Measurements from ENCODE around the gene NFATC2IP. TPM values are rescaled to one million over a fixed set of nuclear protein-coding genes. Genes with fewer than 3 reads are reported as not detected.

Gene NFATC2IP
- total and polyA plus RNA-seq, 9 of the 15 experiments (the other 6 are each of a cell fraction or from before 2014, with no cell fraction given), result 15.6 to 106 (median 46.9) TPM

GRCh38 chr16:28924762-28925385 lies 25.9 kb upstream of the NFATC2IP start, which contains the start of gene RABEP2 (continued):
- TF ChIP-seq RBM15 (IDR thresholded peaks at IDR 0.05; ENCODE audit: insufficient read depth, low read length) (no peak), E2F4 (CRISPR knock-in tag; IDR thresholded peaks at IDR 0.05; ENCODE audit: low read depth) (no peak), HMG20A (CRISPR knock-in tag; conservative IDR thresholded peaks at IDR 0.05) (no peak), ZNF280B (CRISPR knock-in tag; IDR thresholded peaks at IDR 0.05) (no peak), CREBBP (IDR thresholded peaks at IDR 0.05; ENCODE audit: low read depth, low read length) (no peak), NR2C2 (CRISPR knock-in tag; IDR thresholded peaks at IDR 0.05) (no peak), NR2C2 (tag; IDR thresholded peaks at IDR 0.05) (no peak), CHD1 (IDR thresholded peaks at IDR 0.05; ENCODE audit: low read length) (no peak), MEF2A (IDR thresholded peaks at IDR 0.05; ENCODE audit: control insufficient read depth, low read depth, low read length) (no peak), ZNF140 (CRISPR knock-in tag; IDR thresholded peaks at IDR 0.05) (no peak), ZFP1 (CRISPR knock-in tag; IDR thresholded peaks at IDR 0.05) (no peak), ATF7 (IDR thresholded peaks at IDR 0.05) (peak; percentile 14), EP400 (IDR thresholded peaks at IDR 0.05) (no peak), GATA2 (CRISPR knock-in tag; IDR thresholded peaks at IDR 0.05) (no peak), RBM17 (IDR thresholded peaks at IDR 0.05; ENCODE audit: borderline replicate concordance, low read depth, low read length) (no peak), POLR3A (IDR thresholded peaks at IDR 0.05; ENCODE audit: borderline replicate concordance, extremely low read depth, insufficient read depth, insufficient read length) (no peak), RREB1 (CRISPR knock-in tag; IDR thresholded peaks at IDR 0.05) (no peak), CHD2 (IDR thresholded peaks at IDR 0.05; ENCODE audit: low read depth, low read length) (no peak), NR1H2 (CRISPR knock-in tag; IDR thresholded peaks at IDR 0.05) (no peak; the same call in 1 of the 2 replicates), POLR2G (IDR thresholded peaks at IDR 0.05; ENCODE audit: low read depth, low read length) (no peak)

Measured in K562 (cell line).